GM08714 (cell line): ENCODE measurements around the gene SLC44A2.

ENCODE experiments used
- H3K4me3 ChIP-seq: fragments of 200-500 bp; sonication (Bioruptor generic); 2 replicates; pipeline ENCODE4 v1.5.1; 2014; ENCODE audit warnings: mild to moderate bottlenecking, low read length, inconsistent platforms
- ZNF274 ChIP-seq: IDR thresholded peaks from 2 replicates; pipeline ENCODE4 v1.6.1; 2012; ENCODE audit warnings: mild to moderate bottlenecking, low read depth, low read length

SLC44A2 gene

DNA sequence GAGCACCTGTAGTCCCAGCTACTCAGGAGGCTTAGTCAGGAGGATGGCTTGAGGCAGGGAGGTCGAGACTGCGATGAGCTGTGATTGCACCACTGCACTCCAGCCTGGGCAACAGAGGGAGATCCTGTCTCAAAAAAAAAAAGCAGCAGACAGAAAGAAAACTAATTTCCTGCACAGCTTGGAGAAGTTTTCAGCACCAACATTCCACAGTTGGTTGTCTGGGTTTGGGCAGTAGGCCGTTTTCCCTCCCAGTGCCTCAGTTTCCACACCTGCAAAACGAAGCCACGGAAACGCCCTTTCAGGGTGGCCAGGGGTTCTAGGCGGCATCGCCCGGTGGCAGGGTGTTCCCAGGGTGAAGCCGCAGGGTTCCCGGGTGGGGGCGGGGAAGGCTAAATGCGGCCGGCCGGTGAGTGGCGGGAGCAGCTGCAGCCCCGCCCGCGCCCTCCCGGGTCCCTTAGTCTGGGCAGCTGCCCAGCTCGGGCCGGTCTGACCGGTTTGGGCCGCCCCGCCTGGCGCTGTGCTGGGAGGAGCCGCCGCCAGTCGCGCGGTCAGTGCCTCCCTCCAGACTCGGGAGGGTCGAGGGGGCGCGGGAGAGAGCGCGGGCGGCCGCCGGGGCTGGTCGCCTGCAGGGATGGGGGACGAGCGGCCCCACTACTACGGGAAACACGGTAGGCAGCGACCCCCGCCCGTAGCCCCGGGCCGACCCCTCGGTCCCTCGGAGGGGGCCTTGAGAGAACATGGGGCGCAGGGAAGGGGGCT is at the start of gene SLC44A2:
Gene SLC44A2 (plus strand): TSS at position 551 of the 759 bp plus-strand sequence. CDS start 81 bp downstream, at position 632.
- no peak within 1 kb of the TSS for H3K4me3 ChIP-seq
- no peak for TF ChIP-seq ZNF274

DNA sequence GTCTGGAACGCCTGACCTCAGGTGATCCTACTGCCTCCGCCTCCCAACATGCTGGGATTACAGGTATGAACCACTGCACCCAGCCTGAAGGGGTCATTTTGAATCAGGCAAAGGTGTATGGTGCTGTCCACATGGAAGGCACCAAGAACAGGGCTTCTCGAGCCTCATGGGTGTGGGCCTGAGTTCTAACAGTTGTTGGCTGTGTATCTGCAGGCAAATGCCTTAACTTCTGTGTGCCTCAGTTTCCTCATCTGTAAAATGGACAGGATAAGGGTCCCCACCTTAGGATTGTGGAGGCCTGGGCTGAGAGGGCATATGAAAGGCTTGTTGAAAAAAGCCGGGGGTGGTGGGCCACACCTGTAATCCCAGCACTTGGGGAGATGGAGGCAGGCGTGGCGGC is 47.4 kb upstream of the SLC44A2 start:
- no peak overlapping the region for H3K4me3 ChIP-seq
- TF ChIP-seq ZNF274: no peak

DNA sequence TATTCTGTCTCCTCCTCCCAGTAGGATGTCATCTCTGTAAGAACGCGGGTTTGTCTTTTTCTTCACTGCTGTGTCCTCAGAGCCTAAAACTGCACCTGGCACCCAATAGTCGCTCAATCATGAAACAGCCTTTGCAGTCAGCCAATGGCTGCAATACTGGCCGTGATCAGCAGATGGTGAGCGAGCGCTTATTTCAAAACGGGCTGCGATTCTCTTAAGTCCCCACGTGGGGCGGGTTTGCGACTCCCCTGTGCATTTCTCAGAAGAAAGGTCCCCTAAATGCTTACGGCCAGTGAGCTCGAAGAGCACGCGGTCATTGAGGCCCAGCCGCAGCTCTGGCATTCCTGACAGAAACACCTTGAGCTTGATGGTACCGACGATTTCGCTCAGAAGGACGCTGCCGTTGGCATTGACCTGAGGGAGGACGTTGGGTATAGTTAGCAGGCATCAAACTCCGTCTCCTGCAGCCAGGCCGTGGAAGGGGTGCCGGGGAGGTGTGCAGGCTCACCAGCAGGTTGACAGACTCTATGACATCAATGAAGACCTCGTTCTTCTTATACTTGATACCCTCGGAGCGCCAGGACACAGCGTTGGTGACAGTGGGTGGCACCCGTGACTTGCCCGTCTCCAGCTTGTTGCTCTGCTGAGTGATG is 44.2 kb upstream of the SLC44A2 start:
- no peak for TF ChIP-seq ZNF274
- no peak overlapping the region for H3K4me3 ChIP-seq

DNA sequence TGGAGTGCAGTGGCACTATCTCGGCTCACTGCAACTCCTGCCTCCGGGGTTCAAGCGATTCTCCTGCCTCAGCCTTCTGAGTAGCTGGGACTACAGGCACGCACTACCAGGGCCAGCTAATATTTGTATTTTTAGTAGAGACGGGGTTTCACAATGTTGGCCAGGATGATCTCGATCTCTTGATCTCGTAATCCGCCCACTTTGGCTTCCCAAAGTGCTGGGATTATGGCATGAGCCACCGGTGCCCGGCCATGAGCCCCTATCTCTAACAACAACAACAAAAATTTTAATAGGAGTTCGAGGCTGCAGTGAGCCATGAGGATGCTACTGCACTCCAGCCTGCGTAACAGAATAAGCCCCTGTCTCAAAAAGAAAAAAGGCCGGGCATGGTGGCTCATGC is 43.3 kb upstream of the SLC44A2 start:
- no peak for TF ChIP-seq ZNF274

DNA sequence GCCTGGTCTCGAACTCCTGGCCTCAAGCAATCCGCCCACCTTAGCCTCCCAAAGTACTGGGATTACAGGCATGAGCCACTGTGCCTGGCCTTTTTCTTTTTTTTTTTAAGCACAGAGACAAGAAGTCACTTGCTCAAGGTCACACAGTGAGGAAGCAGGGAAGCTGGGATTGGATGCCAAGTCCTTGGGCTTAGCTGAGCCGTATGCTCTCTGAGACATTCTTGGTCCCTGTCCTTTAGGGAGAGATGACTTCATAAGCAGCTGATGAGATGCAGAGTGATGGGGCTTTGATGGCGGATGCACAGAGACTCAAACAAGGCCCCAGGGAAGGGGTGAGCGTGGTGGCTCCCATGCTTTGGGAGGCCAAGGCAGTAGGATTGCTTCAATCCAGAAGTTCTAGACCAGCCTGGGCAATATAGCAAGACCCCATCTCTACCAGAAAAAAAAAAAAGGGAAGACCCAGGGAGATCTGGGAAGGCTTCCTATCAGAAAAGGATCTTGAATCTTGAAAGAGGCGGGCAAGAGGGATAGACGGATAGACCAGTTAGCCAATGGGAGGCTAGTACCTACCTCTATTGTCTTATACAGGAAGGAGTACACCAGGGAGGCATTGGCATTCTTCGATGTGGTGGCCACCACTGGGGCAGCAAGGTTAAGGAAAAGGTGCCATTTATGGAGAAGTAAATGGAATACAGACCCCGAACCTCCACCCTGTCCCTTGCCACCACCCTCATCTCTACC is 42.1 kb upstream of the SLC44A2 start:
- no peak overlapping the region for H3K4me3 ChIP-seq
- no peak for TF ChIP-seq ZNF274

More for the DNA sequence above, 43.3 kb upstream of the SLC44A2 start:
- no peak overlapping the region for H3K4me3 ChIP-seq

DNA sequence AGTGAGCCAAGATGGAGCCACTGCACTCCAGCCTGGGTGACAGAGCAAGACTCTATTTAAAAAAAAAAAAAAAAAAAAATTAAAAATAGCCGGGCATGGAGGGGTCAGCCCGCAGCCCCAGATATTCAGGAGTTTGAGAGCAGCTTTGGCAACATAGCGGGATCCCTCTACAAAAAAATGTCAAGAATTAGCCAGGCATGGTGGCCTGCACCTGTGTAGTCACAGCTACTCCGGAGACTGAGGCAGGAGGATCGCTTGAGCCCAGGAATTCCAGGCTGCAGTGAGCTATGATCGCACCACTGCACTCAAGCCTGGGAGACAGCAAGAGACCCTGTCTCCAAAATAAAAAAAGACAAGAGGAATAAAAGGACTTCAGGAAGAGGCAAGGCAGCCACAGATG is 39.0 kb upstream of the SLC44A2 start:
- no peak for TF ChIP-seq ZNF274
- H3K4me3 ChIP-seq: no peak overlapping the region

DNA sequence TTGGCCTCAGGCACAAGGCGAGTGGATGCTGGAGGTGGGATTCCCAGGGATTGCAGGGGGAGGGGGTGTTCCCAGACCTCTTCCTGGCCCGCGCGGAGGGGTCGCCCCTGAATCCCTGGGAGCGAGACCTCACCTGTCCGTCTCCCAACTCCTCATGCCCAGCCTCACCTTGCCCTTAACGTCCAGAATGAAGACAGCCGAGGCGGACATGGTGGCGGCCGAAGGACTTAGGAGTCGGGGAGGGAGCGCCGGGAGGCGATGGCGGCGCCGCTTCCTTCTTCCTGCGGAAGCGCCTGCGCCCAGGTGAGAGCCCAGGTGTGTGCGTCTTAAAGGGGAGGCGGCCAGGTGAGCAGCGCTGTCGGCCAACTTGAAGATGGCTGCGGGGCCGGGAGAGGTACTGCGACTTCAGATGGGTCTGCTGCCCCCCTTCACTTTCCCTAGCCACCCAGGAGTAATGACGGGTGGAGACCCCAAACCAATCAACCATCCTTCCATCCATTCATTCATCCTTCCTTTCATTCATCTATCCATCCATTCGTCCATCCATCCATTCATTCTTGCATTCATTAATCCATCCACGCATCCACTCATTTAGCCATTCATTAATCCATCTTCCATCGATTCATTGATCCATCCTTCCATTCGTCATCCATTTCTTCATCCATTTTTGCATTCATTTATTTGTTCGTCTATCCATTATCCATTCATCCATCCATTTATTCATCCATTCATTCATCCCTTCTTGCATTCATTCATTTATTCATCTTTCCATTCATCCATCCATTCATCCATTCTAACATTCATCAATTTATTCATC is 38.1 kb upstream of the SLC44A2 start, which contains the start of gene AP1M2:
Gene AP1M2 (minus strand): TSS at position 291 of the 817 bp plus-strand sequence. CDS start 81 bp downstream, at position 210.
- TF ChIP-seq ZNF274: no peak
- no peak within 1 kb of the TSS for H3K4me3 ChIP-seq

DNA sequence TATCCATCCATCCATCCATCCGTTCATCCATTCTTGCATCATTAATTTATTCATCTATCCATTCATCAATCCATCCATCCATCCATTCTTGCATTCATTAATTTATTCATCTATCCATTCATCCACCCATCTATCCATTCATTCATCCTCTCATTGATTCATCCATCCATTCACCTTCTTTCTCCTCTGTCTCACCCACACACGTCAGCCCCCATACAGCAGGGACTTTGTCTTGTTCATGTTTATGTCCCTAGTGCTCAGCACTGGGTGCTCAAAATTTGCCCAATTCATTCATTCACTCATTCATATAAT is 37.6 kb upstream of the SLC44A2 start:
- H3K4me3 ChIP-seq: no peak overlapping the region
- no peak for TF ChIP-seq ZNF274

DNA sequence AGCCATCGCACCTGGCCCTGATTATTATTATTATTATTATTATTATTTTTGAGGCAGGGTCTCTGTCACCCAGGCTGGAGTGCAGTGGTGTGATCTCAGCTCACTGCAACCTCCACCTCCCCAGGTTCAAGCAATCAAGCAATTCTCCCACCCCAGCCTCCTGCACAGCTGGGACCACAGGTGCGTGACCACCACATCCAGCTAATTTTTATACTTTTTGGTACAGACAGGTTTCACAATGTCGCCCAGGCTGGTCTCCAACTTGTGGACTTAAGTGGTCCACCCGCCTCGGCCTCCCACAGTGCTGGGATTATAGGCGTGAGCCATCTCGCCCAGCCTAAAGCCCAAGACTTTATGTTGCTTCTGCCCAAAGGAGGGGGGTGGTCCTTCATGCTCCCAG is 32.2 kb upstream of the SLC44A2 start:
- no peak for TF ChIP-seq ZNF274
- no peak overlapping the region for H3K4me3 ChIP-seq

DNA sequence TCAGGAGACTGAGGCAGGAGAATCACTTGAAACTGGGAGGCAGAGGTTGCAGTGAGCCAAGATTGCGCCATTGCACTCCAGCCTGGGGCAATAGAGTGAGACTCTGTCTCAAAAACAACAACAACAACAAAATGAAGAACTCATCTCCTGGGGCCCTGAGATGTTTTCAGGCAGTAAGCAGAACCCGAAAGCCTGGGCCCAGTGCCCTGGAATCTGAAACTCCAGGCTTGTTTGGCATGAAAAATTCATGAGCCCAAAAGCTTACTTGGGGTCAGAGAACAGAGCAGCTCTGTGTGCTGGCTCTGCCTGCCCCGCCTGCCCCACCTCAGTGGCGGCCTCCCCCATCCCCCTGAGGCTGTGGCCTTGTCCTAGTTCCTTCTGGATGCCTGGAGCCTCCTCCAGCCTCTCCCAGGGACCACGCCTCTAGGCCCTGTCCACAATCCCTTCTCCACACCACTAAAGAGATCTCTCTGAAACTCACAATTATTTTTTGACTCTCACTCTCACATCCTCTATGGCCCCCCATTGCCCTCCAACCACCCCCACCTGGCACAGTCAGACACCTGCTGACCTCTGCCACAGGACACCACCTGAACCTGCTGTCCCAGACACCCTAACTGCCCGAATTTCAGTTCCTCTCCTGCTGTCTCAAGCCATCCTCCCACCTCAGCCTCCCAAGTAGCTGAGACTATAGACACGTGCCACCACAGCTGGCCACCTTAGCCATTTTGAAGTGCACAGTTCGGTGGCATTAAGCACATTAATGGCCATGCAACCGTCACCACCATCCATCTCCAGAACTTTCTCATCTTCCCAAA is 31.3 kb upstream of the SLC44A2 start:
- TF ChIP-seq ZNF274: no peak
- H3K4me3 ChIP-seq: no peak overlapping the region

DNA sequence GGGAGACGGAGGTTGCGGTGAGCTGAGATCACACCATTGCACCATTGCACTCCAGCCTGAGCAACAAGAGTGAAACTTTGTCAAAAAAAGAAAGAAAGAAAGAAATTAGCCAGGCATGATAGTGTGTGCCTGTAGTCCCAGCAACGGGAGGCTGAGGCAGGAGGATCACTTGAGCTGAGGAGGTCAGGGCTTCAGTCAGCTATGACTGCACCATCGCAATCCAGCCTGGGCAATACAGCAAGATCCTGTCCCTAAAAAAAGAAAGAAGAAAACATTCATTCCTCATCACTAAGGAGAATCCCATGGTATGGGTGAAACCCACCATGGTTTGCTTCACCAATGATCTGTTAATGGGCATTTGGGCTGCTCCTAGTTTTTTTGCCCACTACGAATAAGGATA is 25.2 kb upstream of the SLC44A2 start:
- TF ChIP-seq ZNF274: no peak
- no peak overlapping the region for H3K4me3 ChIP-seq

DNA sequence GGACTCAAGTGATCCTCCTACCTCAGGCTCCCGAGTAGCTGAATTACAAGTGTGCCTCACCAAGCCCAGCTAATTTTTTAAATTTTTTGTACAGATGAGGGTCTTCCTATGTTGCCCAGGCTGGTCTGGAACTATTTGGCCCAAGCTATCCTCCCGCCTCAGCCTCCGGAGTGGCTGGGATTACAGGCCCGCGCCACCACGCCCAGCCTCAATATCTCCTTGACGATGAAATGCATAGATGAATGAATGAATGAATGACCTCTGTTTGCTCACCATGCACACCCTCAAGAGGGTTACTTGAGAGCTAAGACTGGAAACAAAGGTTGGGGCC is 23.4 kb upstream of the SLC44A2 start:
- TF ChIP-seq ZNF274: no peak
- no peak overlapping the region; the same call in 1 of the 2 replicates for H3K4me3 ChIP-seq

DNA sequence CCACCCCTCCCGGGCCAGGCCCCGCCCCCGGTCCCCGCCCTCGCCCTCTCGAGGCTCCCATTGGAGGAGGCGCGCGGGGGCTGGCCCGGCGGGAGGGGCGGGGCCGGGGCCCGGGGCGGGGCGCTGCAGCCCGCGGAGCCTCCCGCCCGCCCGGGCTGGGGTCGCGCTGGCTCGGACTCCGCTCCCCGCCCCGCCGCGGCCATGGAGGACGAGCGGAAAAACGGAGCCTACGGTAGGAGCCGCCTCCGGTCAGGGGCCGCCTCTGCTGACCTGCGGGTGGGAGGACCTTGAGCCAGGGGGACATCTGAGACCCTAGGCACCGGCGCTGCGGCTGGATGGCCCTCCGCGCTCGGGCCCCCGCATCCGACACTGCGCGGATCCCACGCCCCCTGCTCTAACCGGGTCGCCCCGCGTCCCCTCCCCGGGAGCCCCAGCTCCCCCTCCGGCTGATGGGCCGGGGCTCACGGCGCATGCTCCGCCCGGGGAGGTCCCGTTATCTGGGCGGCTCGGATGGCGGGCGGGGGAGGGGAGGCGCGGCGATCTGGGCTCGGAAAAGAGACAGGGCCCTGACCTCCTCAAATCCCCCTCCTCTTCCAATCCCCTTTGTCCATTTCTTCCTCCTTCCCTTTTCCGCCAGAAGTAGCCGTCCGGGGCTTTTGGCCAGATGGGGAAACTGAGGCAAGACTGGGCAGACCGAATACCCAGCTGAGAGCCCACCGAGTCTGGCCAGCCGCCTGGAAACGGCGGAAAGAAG is 22.8 kb upstream of the SLC44A2 start:
- peak overlapping the region; percentile 88 for H3K4me3 ChIP-seq
- TF ChIP-seq ZNF274: no peak
